SK-N-MC (cell line): ENCODE data around the gene ARL14.

Experiments
- EZH2 ChIP-seq: fragments of 200-600 bp; sonication (generic); IDR thresholded peaks from one replicate; pipeline ENCODE4 v1.6.1; 2017; ENCODE audit warnings: antibody characterized with exemption
- FOXP2 ChIP-seq: optimal IDR thresholded peaks from 2 replicates; pipeline ENCODE3; 2011; ENCODE audit warnings: mild to moderate bottlenecking, moderate library complexity; ENCODE audit not compliant: insufficient read depth; ENCODE audit errors: extremely low read length, control extremely low read depth
- POLR2AphosphoS5 ChIP-seq: IDR thresholded peaks from 2 replicates; pipeline ENCODE4 v1.6.1; 2012; ENCODE audit warnings: mild to moderate bottlenecking, low read depth, low read length, borderline replicate concordance

DNA sequence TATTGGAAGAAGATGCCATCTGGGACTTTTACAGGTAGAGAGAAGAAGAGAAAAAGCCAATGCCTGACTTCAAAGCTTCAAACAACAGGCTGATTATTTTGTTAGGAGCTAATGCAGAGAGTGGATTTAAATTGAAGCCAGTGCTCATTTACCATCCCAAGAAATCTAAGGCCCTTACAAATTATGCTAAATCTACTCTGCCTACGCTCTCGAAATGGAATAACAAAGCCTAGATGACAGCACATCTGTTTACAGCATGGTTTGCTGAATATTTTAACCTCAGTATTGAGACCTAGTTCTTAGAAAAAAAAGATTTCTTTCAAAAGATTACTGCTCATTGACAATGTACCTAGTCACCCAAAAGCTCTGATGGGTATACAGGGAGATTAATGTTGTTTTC lies 16.2 kb downstream of the ARL14 start:
- TF ChIP-seq POLR2AphosphoS5 (no peak), EZH2 (no peak), FOXP2 (no peak)
